ACC112 (cell line): ENCODE results near the gene ARVCF.

Experiments used
- H2AFZ ChIP-seq: fragments of 200-600 bp; sonication (generic); one replicate; pipeline ENCODE4 v1.6.0; 2017; ENCODE audit warnings: antibody characterized with exemption, low read length; ENCODE audit not compliant: unreplicated experiment
- H3K27ac ChIP-seq: fragments of 200-600 bp; sonication (generic); 2 replicates; pipeline ENCODE4 v1.5.1; 2014; ENCODE audit warnings: low read depth, mild to moderate bottlenecking, antibody characterized with exemption, low read length, moderate library complexity
- H3K27me3 ChIP-seq: fragments of 200-600 bp; sonication (generic); 2 replicates; pipeline ENCODE4 v1.6.1; 2014; ENCODE audit warnings: mild to moderate bottlenecking, antibody characterized with exemption, low read length, moderate library complexity, mixed read lengths; ENCODE audit not compliant: insufficient read depth
- H3K36me3 ChIP-seq: fragments of 200-600 bp; sonication (generic); 2 replicates; pipeline ENCODE4 v1.6.1; 2016; ENCODE audit warnings: mild to moderate bottlenecking, antibody characterized with exemption, low read length, moderate library complexity, mixed read lengths; ENCODE audit not compliant: insufficient read depth
- H3K4me1 ChIP-seq: fragments of 200-600 bp; sonication (generic); one replicate; pipeline ENCODE4 v1.6.1; 2016; ENCODE audit warnings: low read length, mixed read lengths; ENCODE audit not compliant: insufficient read depth, unreplicated experiment, control insufficient read depth
- H3K4me3 ChIP-seq: fragments of 200-600 bp; sonication (generic); 2 replicates; pipeline ENCODE4 v1.5.1; 2014; ENCODE audit warnings: mild to moderate bottlenecking, low read depth, low read length
- H3K79me2 ChIP-seq: fragments of 200-600 bp; sonication (generic); one replicate; pipeline ENCODE4 v1.6.0; 2016; ENCODE audit warnings: low read length; ENCODE audit not compliant: control insufficient read depth, unreplicated experiment, insufficient read depth

ARVCF gene

DNA sequence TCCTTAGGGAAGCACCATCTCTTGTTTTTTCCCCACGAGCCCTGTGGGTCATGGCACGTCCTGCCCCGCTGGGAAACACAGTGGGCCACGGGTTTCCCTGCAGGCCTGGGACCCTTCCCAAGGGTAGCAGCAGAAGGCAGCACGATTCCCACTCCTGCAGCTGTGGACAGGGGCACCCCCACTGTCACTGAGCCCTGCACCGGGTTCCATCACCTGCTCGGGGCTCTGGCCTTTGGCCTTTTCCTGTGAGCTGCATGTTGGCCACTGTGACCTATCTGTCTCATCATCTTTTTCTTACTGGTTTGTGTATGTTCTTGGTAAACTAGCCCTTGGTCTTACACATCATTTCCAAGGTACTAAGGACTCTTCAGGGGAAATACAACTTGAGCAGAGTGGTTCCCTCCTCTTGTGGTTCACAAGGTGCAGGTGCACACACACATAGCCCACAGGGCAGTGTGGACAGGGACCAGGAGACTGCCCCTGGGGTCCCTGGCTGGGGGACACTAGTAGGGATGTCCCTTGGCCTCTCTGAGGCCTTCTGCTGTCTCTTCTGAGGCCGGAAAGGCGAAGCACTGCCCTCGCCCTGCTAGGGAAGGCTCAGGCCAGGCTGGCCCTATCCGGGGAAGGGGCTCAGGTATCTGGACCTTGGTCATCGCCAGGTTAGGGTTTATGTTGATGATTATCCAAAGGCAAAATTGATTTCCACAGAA, 56.0 kb downstream of the ARVCF start:
- no peak overlapping the region for H3K4me3 ChIP-seq
- H3K27ac ChIP-seq = no peak overlapping the region
- no peaks in the 10 kb centered on the region for H3K36me3 ChIP-seq
- H3K4me1 ChIP-seq = peaks cover 11% of the 10 kb centered on the region
- H3K27me3 ChIP-seq = no peaks in the 10 kb centered on the region
- no peak overlapping the region for H2AFZ ChIP-seq
- H3K79me2 ChIP-seq = no peaks in the 10 kb centered on the region

DNA sequence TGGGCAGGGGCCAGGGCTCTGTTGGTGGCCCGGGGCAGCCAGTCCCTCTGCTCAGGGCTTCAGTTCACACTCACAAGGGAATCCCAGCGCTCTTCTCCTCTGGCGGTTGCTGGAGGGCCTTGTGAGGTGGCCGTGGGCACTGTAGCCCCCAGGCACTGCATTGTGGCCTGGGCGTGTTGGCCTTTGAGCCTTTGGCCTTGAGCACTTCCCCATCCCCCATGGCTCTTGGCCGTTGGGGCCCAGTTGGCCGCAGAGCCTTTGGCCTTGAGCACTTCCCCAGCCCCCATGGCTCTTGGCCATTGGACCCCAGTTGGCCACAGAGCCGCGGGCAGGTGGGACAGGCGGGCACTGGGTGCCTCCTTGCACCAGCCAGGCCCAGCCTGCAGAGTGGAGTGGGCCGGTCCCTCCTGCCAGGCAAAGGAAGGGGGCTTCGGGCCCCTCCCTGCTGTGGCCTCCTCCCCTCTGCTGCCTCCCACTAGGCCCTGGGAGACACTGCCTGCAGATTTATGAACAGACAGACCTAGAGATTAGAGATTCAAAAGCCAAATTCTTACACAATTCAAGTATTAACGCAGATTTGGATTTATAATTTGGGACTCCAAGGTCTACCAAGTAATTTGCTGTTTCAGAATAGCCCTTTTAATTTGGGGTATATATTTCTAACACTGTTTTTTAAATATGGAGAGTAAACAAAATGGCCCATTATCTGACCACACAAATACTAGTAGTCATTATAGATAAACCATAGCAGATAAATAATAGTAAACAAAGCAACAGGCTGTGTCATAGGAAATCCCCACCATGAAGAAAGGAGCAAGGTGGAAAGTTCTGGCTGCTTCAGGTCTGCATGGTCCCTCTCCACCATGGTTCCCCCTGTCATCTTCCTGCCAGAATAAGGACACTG, 56.8 kb downstream of the ARVCF start:
- H3K27ac ChIP-seq = no peak overlapping the region
- H3K79me2 ChIP-seq = no peaks in the 10 kb centered on the region
- H3K4me3 ChIP-seq = peak overlapping the region; percentile 53; the same call in 1 of the 2 replicates
- no peaks in the 10 kb centered on the region for H3K27me3 ChIP-seq
- H2AFZ ChIP-seq = no peak overlapping the region
- H3K4me1 ChIP-seq = peaks cover 11% of the 10 kb centered on the region
- H3K36me3 ChIP-seq = no peaks in the 10 kb centered on the region

DNA sequence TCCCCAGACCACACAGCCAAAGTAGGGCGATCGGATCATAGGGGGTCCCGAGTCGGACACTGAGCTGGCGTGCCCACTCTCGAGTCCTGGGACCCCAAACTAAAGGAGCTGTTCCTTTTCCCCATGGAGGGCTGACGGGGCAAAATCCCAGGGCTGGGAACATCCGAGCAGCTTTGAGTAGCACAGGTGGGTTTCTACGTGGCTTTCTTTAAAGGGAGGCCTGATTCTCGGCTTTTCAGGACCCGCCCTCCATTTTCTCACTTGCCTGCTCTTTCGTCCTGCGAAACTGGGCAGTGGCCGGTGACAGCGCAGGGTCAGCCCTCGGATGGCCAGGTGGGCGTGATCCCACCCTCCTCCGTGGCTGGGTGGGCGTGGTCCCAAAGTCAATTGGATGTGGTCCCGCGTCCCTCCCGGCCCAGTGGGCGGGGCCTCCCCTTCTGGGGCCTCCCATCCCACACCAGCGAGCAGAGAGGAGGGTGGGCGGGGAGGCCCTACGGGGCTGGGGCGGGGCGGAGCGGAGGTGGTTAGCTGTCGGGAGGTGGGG, 57.5 kb downstream of the ARVCF start:
- H3K27me3 ChIP-seq = no peaks in the 10 kb centered on the region
- H3K4me1 ChIP-seq = peaks cover 11% of the 10 kb centered on the region
- no peaks in the 10 kb centered on the region for H3K36me3 ChIP-seq
- no peak overlapping the region for H3K27ac ChIP-seq
- peak overlapping the region; percentile 53 for H3K4me3 ChIP-seq
- H3K79me2 ChIP-seq = no peaks in the 10 kb centered on the region
- no peak overlapping the region for H2AFZ ChIP-seq

DNA sequence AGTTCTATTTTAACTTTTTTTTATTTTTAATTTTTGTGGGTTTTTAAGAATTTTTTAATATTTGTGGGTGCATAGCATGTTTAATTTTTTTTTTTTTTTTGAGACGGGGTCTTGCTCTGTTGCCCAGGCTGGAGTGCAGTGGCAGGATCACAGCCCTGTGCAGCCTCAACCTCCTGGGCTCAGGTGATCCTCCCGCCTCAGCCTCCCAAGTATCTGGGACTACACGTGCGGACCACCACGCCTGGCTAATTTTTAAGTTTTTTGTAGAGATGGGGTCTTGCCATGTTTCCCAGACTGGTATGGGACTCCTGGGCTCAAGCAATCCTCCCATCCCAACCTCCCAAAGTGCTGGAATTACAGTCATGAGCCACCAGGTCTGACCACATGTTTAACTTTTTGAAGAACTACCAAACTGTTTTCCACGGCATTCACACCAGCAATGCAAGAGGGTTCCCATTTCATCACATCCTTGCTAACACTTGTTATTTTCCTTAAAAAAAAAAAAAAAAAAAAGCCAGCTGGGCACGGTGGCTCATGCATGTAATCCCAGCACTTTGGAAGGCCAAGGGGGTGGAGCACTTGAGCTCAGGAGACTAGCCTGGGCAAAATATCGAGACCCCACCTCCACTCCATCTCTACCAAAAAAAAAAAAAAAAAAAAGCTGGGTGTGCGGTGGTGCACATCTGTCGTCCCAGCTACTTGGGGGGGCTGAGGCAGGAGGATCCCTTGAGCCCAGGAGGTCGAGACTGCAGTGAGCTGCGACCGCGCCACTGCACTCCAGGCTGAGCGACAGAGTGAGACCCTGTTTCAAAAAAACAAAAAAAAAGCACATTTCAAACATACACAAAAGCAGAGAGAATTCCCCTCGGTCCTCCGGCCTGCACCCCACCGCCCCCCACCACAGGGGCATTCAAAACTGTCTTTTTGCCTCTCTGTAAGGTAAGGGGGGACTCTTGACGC, 58.3 kb downstream of the ARVCF start:
- no peak overlapping the region for H2AFZ ChIP-seq
- no peak overlapping the region for H3K27ac ChIP-seq
- H3K4me3 ChIP-seq = peak overlapping the region; percentile 53; the same call in 1 of the 2 replicates

GRCh38 chr22:19957445-19957844, 59.2 kb downstream of the ARVCF start:
- Histone ChIP-seq H3K27ac (no peak overlapping the region), H3K4me1 (peaks cover 4% of the 10 kb centered on the region), H2AFZ (no peak overlapping the region), H3K36me3 (no peaks in the 10 kb centered on the region), H3K79me2 (no peaks in the 10 kb centered on the region), H3K4me3 (no peak overlapping the region), H3K27me3 (no peaks in the 10 kb centered on the region)

More for the DNA sequence above, 58.3 kb downstream of the ARVCF start:
- no peaks in the 10 kb centered on the region for H3K27me3 ChIP-seq
- no peaks in the 10 kb centered on the region for H3K79me2 ChIP-seq
- H3K36me3 ChIP-seq = no peaks in the 10 kb centered on the region
- H3K4me1 ChIP-seq = peaks cover 11% of the 10 kb centered on the region

DNA sequence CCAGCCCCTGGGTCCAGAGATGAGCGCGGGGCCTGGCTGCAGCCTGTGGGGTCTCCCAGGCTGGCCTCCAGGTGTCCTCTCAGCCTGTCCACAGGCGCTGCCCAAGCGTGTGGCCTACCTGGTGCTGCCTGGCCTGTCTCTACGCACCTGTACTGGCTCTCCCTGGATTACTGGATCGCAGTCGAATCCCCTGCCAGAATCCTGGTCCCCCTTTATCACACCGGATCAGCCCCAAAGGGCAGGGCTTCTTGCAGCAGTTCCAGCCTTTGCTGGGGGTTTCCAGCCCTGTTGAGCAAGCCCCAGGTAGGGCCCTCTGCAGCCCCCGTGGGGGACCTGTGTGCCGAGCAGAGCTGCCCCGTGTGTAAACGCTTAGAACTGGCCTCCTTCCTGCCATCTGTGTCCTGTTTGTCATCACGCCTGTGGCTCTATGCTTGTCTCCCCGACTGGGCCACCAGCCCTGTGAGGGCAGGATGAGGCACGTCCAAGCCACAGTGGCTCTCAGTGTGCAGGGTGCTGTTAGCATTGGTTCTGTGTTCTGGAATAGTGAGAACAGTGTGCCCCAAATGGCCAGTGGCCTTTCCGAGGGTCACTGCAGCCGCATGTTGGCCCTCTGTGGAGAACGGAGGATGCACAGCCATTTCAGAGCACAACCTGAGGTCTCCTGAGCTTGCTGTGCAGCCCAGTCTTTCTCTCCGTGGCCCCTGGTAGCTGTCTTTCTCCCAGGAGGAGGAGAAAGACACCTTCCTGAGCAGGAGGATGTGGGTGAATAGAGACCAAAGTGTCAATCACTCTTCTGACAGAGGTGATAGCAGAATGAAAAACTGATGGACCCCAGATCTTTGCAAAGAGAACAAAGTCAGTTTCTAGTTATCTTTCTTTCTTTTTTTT, 61.1 kb downstream of the ARVCF start:
- H3K27me3 ChIP-seq = no peaks in the 10 kb centered on the region

DNA sequence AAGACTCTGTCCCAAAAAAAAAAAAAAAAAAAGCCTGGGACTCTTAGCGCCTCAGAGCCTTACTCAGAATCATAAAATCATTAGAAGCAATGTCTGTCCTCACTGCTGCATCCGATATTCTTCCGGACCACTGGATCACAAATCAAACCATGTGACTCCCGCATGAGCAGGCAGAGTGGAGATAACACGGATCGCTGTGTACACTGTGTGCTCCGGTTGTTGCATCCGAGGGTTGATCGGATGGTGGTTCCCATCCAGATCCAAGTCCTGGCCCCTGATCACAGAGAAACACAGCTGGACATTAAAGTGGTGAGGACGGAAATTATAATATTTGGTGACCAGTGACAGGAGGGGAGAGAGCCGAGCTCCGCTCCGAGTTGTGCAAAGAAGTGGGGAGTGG, 65.3 kb downstream of the ARVCF start:
- Histone ChIP-seq H3K27me3 (no peaks in the 10 kb centered on the region), H3K79me2 (peaks cover 6% of the 10 kb centered on the region)

More for the DNA sequence above, 61.1 kb downstream of the ARVCF start:
- H3K79me2 ChIP-seq = peaks cover under 1% of the 10 kb centered on the region
- H3K4me1 ChIP-seq = peaks cover 4% of the 10 kb centered on the region
- no peak overlapping the region for H3K27ac ChIP-seq
- H3K36me3 ChIP-seq = no peaks in the 10 kb centered on the region
- H3K4me3 ChIP-seq = no peak overlapping the region
- H2AFZ ChIP-seq = no peak overlapping the region

GRCh38 chr22:19948057-19948760, 68.4 kb downstream of the ARVCF start:
- no peak overlapping the region for H2AFZ ChIP-seq
- no peak overlapping the region for H3K4me3 ChIP-seq
- H3K4me1 ChIP-seq = peaks cover 19% of the 10 kb centered on the region
- no peaks in the 10 kb centered on the region for H3K27me3 ChIP-seq
- H3K79me2 ChIP-seq = peaks cover 19% of the 10 kb centered on the region
- H3K27ac ChIP-seq = no peak overlapping the region
- H3K36me3 ChIP-seq = no peaks in the 10 kb centered on the region

More for the DNA sequence above, 65.3 kb downstream of the ARVCF start:
- Histone ChIP-seq H3K4me3 (no peak overlapping the region), H3K36me3 (no peaks in the 10 kb centered on the region), H2AFZ (no peak overlapping the region), H3K4me1 (peaks cover 13% of the 10 kb centered on the region), H3K27ac (no peak overlapping the region)
